ENCODE data around the gene KLHL17.

The KLHL17 gene

DNA sequence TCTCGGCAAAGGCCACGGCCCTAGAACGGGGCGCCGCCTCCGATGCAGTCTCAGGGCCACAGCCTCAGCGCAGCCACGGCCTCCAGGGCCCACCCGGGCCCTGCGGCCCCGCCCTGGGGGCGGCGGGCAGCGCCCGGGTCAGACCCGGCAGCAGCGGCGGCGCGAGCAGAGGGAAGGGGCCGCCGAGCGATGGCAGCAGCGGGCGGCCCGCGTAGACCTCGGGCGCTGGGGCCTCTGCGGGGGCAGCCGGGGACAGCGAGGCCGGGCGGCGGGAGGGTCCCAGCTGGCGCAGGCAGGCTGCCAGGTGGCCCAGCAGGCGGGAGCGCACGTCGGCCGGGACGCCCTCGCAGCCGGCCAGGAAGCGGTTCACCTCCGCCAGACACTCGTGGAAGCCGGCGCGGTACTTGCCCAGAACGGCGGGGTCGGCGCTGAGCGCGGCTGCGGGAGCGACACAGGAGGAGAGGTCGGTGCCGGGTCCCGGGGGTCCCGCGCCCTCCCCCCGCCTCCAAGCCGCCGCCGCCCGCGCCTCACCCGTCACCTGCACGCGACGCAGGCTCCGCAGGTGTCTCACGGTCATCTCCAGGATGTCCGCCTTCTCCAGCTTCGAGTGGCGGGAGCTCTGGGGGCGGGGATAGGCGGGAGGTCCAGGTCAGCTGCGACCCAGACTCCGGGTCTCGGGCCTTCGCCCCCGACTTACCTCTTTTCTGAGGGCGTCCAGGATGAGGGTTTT lies 38.8 kb downstream of the KLHL17 start:
- Histone ChIP-seq H3K4me1 (ENCODE audit: low read length) (peaks cover 3% of the 10 kb centered on the region; the same call in 1 of the 2 replicates), H3K27ac (ENCODE audit: low read length) (no peak overlapping the region), H3K36me3 (replicated peaks; ENCODE audit: low read depth, low read length) (no peaks in the 10 kb centered on the region), H3K27me3 (ENCODE audit: low read depth, low read length) (peaks cover 19% of the 10 kb centered on the region), H3K9me3 (ENCODE audit: insufficient read depth, low read length) (no peaks in the 10 kb centered on the region), H3K4me3 (ENCODE audit: low read length) (no peak overlapping the region), H4K20me1 (ENCODE audit: insufficient read depth, low read length) (no peaks in the 10 kb centered on the region), H3K4me2 (ENCODE audit: low read length) (no peak overlapping the region), H2AFZ (ENCODE audit: low read depth, low read length) (no peak overlapping the region), H3K9ac (ENCODE audit: low read length) (no peak overlapping the region), H3K79me2 (ENCODE audit: low read length) (no peaks in the 10 kb centered on the region)
- no peak for TF ChIP-seq EZH2phosphoT487 (IDR thresholded peaks at IDR 0.05; ENCODE audit: low read depth)
- TF ChIP-seq, protein P1, sequence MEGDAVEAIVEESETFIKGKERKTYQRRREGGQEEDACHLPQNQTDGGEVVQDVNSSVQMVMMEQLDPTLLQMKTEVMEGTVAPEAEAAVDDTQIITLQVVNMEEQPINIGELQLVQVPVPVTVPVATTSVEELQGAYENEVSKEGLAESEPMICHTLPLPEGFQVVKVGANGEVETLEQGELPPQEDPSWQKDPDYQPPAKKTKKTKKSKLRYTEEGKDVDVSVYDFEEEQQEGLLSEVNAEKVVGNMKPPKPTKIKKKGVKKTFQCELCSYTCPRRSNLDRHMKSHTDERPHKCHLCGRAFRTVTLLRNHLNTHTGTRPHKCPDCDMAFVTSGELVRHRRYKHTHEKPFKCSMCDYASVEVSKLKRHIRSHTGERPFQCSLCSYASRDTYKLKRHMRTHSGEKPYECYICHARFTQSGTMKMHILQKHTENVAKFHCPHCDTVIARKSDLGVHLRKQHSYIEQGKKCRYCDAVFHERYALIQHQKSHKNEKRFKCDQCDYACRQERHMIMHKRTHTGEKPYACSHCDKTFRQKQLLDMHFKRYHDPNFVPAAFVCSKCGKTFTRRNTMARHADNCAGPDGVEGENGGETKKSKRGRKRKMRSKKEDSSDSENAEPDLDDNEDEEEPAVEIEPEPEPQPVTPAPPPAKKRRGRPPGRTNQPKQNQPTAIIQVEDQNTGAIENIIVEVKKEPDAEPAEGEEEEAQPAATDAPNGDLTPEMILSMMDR (IDR thresholded peaks at IDR 0.05; ENCODE audit: low read depth, low read length), result no peak

DNA sequence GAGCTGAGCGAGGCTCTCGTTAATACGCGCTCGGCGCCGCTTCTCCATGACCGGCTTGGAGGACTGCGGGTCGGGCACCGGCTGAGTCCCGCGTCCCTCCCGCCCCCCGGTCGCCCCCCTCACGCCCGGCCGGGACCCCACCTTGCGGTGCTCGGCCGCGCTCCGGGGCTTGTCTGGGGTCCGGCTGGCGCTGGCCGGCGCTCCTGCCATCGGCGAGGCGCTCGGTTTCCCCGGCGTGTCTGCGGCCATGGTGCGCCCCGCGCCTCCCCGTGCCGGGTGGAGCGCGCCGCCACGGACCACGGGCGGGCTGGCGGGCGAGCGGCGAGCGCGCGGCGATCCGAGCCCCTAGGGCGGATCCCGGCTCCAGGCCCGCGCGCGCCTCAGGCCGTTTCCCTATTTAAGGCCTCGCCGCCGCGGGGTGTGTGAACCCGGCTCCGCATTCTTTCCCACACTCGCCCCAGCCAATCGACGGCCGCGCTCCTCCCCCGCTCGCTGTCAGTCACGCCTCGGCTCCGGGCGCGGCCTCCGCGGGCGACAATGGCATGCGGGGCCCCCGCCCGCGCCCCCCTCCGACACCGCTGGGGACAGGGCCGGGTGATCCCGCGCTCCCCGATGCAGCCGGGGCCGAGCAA lies 39.5 kb downstream of the KLHL17 start, which contains the start of gene HES4:
Gene HES4, minus strand, starts transcription at position 373 of the 632 bp plus-strand sequence. Its CDS starts 124 bp downstream, at position 249.
- Histone ChIP-seq H4K20me1 (ENCODE audit: insufficient read depth, low read length) (no peaks in the 10 kb centered on the region), H3K79me2 (ENCODE audit: low read length) (no peaks in the 10 kb centered on the region), H3K4me1 (ENCODE audit: low read length) (peaks cover 3% of the 10 kb centered on the region; the same call in 1 of the 2 replicates), H3K4me3 (ENCODE audit: low read length) (no peak within 1 kb of the TSS), H3K36me3 (replicated peaks; ENCODE audit: low read depth, low read length) (no peaks in the 10 kb centered on the region), H3K9me3 (ENCODE audit: insufficient read depth, low read length) (no peaks in the 10 kb centered on the region), H3K9ac (ENCODE audit: low read length) (no peak within 1 kb of the TSS), H3K27me3 (ENCODE audit: low read depth, low read length) (peaks cover 26% of the 10 kb centered on the region), H2AFZ (ENCODE audit: low read depth, low read length) (no peak within 1 kb of the TSS), H3K4me2 (ENCODE audit: low read length) (no peak within 1 kb of the TSS), H3K27ac (ENCODE audit: low read length) (no peak within 1 kb of the TSS)
- TF ChIP-seq, protein P1 (IDR thresholded peaks at IDR 0.05; ENCODE audit: low read depth, low read length), result no peak
- no peak for TF ChIP-seq EZH2phosphoT487 (IDR thresholded peaks at IDR 0.05; ENCODE audit: low read depth)

DNA sequence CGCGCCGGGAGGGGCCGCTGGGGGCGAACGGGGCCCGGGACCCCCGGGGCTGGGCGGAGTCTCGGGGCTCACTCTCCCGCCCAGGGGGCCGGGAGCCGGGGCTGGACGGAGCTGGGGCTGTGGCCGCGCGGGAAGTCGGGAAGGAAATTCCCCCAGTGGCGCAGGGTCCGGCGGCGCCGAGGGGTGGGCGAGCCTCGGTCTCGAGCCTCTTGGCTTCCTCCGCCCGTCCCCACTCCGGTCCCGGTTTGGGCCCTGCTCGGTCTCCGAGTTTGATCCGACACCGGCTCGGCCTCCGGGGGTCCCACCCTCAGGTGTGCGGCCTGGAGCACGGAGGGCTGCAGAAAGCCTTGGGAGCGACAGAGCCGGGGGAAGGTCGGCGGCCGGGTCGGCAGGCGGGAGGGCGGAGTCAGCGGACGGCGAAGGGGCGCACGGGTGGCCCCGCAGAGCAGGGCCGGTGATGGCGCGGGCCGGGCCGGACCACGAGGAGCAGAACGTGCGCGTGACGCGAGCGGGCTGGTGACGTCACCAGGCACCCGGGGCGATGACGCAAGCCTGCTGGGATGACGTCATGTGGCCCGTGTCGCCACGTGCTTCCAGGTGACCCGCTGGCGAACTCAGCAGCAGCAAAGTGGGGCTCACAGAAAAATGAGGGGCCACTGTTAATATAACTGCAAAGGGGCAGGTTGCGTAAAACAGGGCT lies 40.1 kb downstream of the KLHL17 start:
- H3K4me1 ChIP-seq (ENCODE audit: low read length), result peaks cover 3% of the 10 kb centered on the region; the same call in 1 of the 2 replicates
- no peak overlapping the region for H3K4me2 ChIP-seq (ENCODE audit: low read length)
- TF ChIP-seq, protein P1 (IDR thresholded peaks at IDR 0.05; ENCODE audit: low read depth, low read length), result no peak
- TF ChIP-seq EZH2phosphoT487 (IDR thresholded peaks at IDR 0.05; ENCODE audit: low read depth), result no peak
- no peaks in the 10 kb centered on the region for H3K9me3 ChIP-seq (ENCODE audit: insufficient read depth, low read length)
- H3K4me3 ChIP-seq (ENCODE audit: low read length), result no peak overlapping the region
- H3K79me2 ChIP-seq (ENCODE audit: low read length), result no peaks in the 10 kb centered on the region
- no peak overlapping the region for H2AFZ ChIP-seq (ENCODE audit: low read depth, low read length)
- H3K9ac ChIP-seq (ENCODE audit: low read length), result no peak overlapping the region
- no peaks in the 10 kb centered on the region for H4K20me1 ChIP-seq (ENCODE audit: insufficient read depth, low read length)
- H3K36me3 ChIP-seq (replicated peaks; ENCODE audit: low read depth, low read length), result no peaks in the 10 kb centered on the region
- peaks cover 28% of the 10 kb centered on the region for H3K27me3 ChIP-seq (ENCODE audit: low read depth, low read length)
- no peak overlapping the region for H3K27ac ChIP-seq (ENCODE audit: low read length)

Measured in OCI-LY3 (cell line).